GM12892 (cell line): ENCODE measurements around the gene TMTC2.
"Not testable (repeated sequence)": the region's sequence is repeated elsewhere in the genome, so short reads cannot be mapped to it uniquely, and the experiment has no call there.

Experiments used
- DNase-seq: peaks from one replicate; pipeline ENCODE4 v3.0.0; 2011; ENCODE audit not compliant: insufficient read length
- FAIRE-seq: peaks from 2 replicates; lab custom pipeline; 2011; peaks lifted over from hg19 to GRCh38; lab: Jason Lieb, UNC
- POLR2A ChIP-seq: IDR thresholded peaks from 2 replicates; pipeline ENCODE4 v1.6.1; 2011; ENCODE audit warnings: low read depth, low read length, control low read depth
- POLR2AphosphoS5 ChIP-seq: IDR thresholded peaks from 2 replicates; pipeline ENCODE4 v1.6.1; 2011; ENCODE audit warnings: low read depth, low read length, control low read depth
- TAF1 ChIP-seq: IDR thresholded peaks from 2 replicates; pipeline ENCODE4 v1.6.1; 2011; ENCODE audit warnings: low read depth, mild to moderate bottlenecking, control low read depth, low read length, borderline replicate concordance

The TMTC2 gene

DNA sequence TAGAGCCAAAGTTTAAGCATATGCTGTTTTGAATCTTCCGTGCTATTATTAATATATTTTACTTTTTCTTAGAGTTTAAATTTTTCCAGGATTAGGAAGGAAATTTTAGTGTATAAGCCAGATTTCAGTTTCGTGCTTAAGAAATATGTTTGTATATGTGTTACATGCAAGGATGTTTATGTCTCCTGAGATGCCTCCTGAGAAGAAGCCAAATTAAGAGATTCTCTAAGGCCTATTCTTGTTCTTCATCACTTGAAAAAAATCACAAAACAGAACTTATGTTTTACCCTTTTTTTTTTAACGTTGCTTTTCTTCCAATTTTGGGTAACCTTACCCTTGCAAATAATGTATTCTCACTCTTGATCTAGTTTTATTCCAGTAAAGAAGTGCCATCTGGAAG, 412.7 kb downstream of the TMTC2 start:
- no peak for FAIRE-seq
- TF ChIP-seq POLR2AphosphoS5, result no peak
- no peak for TF ChIP-seq POLR2A
- no peak for TF ChIP-seq TAF1
- no peak for DNase-seq

DNA sequence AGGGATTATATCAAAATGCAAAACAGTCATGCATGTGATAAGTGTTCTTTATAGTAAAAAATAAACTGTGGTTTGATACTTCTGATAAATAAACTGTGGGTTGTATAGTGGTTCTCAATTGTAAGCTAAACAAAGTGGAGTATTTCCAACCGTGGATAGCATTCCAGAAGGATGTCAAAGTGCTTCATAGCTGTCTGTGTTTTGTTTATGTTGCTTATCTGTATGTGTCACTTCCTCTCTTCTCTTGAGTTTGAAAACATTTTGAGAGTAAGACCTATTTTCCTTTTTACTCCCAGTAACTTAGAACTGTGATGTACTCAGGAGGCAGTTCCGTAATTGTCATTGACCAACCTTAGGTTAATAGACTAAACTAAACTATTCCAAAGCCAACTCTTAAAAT, 415.8 kb downstream of the TMTC2 start:
- no peak for TF ChIP-seq POLR2A
- no peak for TF ChIP-seq POLR2AphosphoS5
- TF ChIP-seq TAF1, result no peak
- no peak for FAIRE-seq
- no peak for DNase-seq

DNA sequence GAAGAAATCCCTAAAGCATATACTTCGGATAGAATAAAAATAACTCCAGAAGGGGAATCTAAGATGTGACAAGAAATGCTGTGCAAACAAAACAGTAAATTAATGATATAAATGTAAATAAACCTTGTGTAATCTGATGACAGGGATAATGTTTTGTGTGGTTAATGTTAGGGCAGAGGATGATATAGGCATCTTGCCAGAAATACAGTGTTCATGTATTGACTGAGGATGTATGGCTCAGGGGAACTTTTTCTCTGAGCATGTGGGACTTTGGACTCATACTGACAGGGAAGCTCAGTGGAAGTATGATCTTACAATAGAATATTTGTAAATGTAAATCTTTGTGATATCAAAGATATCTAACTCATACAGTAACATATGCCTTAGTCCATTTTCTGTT, 420.2 kb downstream of the TMTC2 start:
- FAIRE-seq (no peak), DNase-seq (no peak)
- TF ChIP-seq POLR2A (no peak), TAF1 (no peak), POLR2AphosphoS5 (no peak)

DNA sequence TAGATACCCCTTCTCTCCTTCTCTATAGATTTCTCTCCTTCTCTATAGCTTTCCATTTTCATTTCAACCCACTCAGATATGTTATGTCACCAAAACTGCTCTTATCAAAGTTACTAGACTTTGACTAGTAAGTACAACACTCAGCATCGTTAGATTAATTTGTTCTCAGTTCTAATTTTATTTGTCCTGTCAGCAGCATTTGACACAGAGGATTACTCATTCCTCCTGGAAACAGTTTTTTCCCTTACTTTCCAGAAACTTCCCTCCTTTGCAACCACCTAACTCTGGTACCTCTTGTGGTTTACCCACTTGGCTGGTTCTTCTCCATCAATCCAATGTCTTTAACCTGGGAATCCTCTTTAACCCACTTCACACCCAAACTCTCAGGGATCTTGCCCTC, 423.7 kb downstream of the TMTC2 start:
- TF ChIP-seq POLR2AphosphoS5 (no peak), POLR2A (no peak), TAF1 (no peak)
- DNase-seq (no peak), FAIRE-seq (no peak)

DNA sequence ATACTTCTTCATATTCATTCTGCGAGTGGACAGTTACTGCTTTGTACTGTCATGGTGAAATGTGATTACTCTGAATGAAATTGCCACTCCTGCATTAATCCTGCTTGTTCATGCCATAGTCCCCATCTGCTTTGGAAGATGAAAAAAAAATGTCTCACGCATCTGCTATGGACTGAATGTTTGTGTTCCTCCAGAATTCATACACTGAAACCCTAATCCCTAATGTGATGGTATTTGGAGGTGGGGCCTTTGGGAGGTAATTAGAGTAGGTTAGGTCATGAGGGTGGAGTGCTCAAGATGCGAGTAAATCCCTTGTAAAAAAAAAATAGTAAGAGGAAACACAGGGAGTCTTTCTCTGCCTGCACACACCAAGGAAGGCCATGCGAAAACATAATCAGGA, 427.2 kb downstream of the TMTC2 start:
- FAIRE-seq (no peak), DNase-seq (no peak)
- TF ChIP-seq POLR2A, result no peak
- no peak for TF ChIP-seq TAF1
- TF ChIP-seq POLR2AphosphoS5, result no peak

DNA sequence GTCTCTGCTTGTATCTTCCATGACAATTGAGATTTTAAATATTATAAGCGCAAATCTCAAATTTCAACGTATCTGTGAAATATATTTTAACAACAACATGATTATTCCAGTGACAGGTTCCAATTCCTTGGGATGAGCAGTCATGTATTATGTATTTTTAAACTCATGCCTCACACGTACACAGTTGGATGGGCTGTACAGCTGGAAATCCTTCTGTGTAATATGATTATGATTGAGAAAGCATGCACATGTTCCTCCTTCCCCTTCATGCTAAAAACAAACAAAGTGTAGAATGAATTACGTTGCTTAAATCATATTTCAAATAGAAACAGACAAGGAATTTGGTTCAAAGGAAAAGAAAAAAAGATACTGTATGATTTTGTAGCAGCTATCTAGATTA, 428.3 kb downstream of the TMTC2 start:
- TF ChIP-seq POLR2AphosphoS5 (no peak), TAF1 (no peak), POLR2A (no peak)
- FAIRE-seq (no peak), DNase-seq (no peak)

DNA sequence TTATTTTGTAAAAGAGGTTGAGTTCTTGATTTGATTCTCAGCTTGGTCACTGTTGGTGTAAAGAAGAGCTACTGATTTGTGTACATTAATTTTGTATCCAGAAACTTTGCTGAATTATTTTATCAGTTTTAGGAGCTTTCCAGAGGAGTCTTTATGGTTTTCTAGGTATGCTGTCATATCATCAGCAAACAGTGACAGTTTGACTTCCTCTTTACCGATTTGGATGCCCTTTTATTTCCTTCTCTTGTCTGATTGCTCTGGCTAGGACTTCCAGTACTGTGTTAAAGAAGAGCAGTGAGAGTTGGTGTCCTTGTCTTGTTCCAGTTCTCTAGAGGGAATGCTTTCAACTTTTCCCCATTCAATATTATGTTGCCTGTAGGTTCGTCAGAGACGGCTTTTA, 431.2 kb downstream of the TMTC2 start:
- FAIRE-seq, DNase-seq: not testable (repeated sequence)

DNA sequence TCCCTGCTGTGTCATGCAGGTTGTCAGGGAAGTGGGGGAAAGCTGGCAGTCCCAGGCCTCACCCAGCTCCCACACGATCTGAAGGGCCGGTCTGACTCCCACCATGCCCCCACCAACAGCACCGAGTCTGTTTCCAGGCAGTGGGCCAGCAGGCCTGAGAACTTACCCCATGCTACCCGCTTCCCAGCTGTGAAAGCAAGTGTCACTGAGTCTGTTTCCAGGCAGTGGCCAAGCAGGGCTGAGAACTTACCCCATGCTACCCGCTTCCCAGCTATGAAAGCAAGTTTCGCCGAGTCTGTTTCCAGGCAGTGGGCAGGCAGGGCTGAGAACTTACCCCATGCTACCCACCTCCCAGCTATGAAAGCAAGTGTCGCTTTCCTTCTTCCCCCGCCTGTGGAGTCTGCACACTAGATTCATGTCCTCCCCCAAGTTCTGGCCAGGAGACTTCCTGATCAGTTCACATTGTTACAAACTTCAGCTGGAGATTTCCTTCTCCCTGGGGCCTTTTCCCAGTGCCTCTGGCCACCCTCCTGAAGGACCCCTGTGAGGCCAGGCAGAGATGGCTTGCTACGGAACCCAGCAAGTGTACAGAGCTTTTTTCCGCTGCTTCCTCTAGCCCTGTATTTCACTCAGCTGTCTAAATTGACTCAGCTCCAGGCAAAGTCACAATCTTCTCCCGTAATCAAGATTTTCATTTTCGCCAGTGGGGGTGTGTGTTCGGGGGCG, 435.4 kb downstream of the TMTC2 start:
- no peak for TF ChIP-seq POLR2AphosphoS5
- TF ChIP-seq TAF1, result no peak
- no peak for TF ChIP-seq POLR2A
- no peak for FAIRE-seq
- no peak for DNase-seq

DNA sequence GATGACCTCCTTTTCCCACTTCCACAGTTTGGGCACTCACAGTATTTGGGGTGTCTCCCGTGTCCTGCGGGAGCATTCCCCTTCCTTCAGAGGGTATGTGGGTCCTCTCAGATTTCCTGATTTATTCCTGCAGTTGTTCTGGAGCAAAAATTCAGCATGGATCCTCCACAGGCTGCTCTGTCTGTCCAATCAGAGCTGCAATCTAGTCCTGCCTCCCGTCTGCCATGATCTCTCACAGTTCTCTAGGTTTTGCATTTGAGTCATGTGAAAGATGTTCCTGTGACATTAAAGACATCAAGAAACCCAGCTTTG, 435.9 kb downstream of the TMTC2 start:
- TF ChIP-seq POLR2A (no peak), TAF1 (no peak), POLR2AphosphoS5 (no peak)
- no peak for DNase-seq
- FAIRE-seq, result no peak

DNA sequence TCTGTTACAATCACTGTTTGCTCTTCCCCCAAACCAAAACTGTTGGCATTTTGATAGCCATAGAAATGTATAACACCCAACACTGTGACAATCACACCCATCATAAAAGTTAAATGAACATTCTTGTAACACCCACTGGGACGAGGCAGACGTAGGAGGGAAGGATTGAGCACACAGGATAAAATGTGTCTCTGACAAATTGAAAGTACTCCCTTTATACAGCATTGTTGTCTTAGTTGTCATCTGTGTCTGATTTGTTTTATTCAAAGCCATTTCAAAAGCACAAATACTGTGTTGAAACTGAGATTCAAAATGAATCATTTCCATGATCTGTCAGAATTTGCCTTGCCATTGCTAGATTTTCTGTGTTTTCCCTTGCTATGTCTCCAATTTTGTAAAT, 436.3 kb downstream of the TMTC2 start:
- TF ChIP-seq TAF1, result no peak
- no peak for TF ChIP-seq POLR2AphosphoS5
- TF ChIP-seq POLR2A, result no peak
- FAIRE-seq (no peak), DNase-seq (no peak)

DNA sequence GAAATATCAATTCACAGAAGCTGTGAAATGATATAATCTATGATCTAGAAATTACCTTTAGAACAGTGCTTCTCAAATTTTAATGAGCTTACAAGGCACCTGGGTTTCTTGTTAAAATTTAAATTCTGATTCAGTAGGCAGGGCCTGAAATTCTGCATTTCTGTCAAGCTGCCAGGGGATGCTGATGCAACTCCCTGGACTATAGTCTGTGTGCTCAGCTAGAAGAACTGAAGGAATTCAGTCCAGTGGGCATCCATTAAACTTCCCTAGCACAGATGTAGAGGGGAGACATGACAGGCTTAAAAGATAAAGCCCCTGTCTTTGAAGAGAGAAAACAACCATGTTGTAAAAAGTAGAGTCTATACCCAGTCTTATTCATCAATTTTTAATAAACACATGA, 441.8 kb downstream of the TMTC2 start:
- DNase-seq, result no peak
- TF ChIP-seq POLR2A (no peak), TAF1 (no peak), POLR2AphosphoS5 (no peak)
- no peak for FAIRE-seq

DNA sequence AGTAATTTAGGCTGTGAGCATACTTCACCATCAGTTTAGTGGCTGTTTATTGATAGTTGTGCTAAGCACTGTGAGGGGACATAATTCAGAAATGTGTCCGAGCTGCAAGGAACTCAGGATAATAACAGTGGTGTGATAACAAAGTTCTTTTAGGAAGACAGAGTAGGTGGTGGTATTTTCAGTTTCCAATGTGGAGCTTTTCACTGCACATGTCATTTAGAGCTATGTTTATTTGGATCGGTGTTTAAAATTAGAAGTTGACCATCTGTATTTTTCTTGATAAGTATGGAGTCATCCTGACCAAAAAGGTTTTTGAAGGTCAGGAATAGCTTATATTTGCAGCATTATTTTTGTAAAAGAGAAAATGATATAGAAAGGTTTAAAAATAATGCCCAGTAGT, 443.5 kb downstream of the TMTC2 start:
- DNase-seq (no peak), FAIRE-seq (no peak)
- TF ChIP-seq POLR2AphosphoS5, result no peak
- TF ChIP-seq TAF1, result no peak
- no peak for TF ChIP-seq POLR2A

DNA sequence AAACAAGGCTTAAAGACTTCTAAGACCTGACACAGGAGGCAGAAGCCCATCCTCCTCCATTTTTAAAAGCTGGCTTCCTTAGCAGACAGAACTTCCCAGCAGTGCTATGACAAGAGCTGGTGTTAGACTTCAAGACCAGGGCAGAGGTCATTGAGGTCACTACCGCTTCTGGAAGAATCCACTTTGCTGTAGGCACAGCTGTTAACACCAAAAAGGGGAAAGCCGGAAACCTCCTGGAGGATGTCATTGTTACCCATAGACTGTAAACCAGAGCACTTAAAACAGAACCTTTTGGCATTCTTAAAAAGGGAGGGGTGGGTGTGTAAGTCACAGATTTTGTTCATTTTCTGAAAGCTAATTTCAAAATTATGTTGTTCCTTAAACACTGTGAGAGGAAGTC, 445.7 kb downstream of the TMTC2 start:
- FAIRE-seq, result no peak
- TF ChIP-seq POLR2AphosphoS5 (no peak), POLR2A (no peak), TAF1 (no peak)
- no peak for DNase-seq

DNA sequence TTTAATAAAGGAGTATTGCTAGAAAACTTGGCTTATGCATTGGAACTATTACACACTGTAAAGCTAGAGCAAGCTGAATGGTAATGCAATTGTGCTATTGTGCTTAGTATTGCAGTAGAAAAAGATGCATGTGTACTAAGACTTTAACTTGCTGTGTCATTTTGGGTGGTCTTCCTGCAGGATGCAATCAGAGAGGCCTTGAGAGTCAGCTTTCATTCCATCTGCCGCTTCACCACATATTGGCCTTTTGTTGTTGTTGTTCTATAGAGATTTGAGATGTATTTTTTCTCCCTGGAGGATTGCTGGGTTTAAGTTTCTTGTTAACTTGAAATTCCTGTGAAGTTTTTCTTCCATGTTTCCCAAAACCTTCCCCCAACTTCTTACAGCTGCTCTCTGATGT, 449.7 kb downstream of the TMTC2 start:
- DNase-seq (no peak), FAIRE-seq (no peak)
- no peak for TF ChIP-seq POLR2AphosphoS5
- TF ChIP-seq POLR2A, result no peak
- no peak for TF ChIP-seq TAF1
